ENCODE results near the gene COMP. TPM values are rescaled to one million over a fixed set of nuclear protein-coding genes. Genes with fewer than 3 reads are reported as not detected.
"Not testable (repeated sequence)": the region's sequence is repeated elsewhere in the genome, so short reads cannot be mapped to it uniquely, and the experiment has no call there.

Gene COMP
- total RNA-seq, 4 donors from 2014 or later, result 1.3 to 8.0 (median 5.3) TPM; not detected in 1

DNA sequence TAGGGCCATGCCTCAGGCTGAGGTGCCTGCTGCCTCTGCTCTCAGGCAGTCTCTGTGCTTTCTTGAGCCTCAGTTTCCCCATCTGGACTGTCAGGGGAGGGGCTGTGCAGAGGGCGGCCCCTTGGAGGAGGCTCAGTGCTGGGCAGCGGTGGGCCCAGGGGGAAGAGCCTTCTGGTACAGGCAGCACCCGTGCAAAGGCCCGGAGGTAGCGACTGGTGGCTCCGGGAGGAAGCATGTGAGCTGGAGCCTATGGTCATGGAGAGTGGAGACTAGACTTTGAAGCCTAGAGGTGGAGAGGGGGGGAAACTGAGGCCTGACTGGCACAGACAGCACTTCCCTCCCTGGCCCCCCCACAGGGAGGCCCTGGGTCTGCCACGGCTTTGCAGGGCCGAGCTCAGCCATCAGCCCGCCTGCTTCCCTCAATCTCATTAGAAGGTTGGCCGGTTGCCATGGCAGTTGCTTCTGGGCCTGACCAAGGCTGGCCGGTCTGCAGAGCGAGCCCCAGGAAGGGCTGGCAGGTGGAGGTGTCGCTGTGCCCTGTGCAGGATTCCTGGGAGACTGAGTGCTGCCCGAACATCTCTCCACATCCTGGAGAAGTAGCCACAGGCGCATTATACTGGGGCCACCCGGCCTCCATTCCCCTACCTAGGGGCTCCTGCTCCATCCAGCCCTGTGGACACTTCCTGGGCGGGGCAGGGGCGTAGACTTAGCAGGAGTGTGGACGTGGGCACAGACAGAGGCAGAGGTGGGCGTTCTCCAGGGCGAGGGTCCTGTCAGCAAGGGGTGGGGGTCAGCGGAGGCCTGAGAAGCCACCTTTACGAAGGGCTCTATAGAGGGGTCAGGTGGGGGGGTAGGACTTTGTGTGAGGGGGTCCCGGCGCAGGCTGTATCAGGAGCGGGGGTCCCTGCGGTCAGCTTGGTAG is 54.4 kb downstream of the COMP start:
- TF ChIP-seq, protein P1, sequence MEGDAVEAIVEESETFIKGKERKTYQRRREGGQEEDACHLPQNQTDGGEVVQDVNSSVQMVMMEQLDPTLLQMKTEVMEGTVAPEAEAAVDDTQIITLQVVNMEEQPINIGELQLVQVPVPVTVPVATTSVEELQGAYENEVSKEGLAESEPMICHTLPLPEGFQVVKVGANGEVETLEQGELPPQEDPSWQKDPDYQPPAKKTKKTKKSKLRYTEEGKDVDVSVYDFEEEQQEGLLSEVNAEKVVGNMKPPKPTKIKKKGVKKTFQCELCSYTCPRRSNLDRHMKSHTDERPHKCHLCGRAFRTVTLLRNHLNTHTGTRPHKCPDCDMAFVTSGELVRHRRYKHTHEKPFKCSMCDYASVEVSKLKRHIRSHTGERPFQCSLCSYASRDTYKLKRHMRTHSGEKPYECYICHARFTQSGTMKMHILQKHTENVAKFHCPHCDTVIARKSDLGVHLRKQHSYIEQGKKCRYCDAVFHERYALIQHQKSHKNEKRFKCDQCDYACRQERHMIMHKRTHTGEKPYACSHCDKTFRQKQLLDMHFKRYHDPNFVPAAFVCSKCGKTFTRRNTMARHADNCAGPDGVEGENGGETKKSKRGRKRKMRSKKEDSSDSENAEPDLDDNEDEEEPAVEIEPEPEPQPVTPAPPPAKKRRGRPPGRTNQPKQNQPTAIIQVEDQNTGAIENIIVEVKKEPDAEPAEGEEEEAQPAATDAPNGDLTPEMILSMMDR (IDR thresholded peaks at IDR 0.05), result no peak
- no peak for TF ChIP-seq POLR2A (IDR thresholded peaks at IDR 0.05)
- intact Hi-C loops (cut with DNase I), result no loop called here
- Histone ChIP-seq H3K36me3 (no peaks in the 10 kb centered on the region), H3K4me1 (peaks cover 0 to 26% (median 8%) of the 10 kb centered on the region in 3 donors), H3K27me3 (no peaks in the 10 kb centered on the region), H3K9me3 (no peaks in the 10 kb centered on the region), H3K27ac (no peak overlapping the region), H3K4me3 (no peak overlapping the region)
- DNase-seq, result no peak
- 84 to 85% methylated on average over 9 to 11 of the region's 27 CpGs for WGBS, 2 donors

- TF ChIP-seq, protein P1 (IDR thresholded peaks at IDR 0.05), result no peak
- TF ChIP-seq POLR2A (IDR thresholded peaks at IDR 0.05), result no peak
- peaks cover 0 to 18% (median 3%) of the 10 kb centered on the region in 3 donors for H3K4me1 ChIP-seq
- no peak for DNase-seq
- H3K4me3 ChIP-seq, result no peak overlapping the region
- intact Hi-C loops (cut with DNase I), result no loop called here
- 90% methylated on average over 2 to 3 of the region's 9 CpGs for WGBS, 2 donors
- H3K27ac ChIP-seq, result no peak overlapping the region
- no peaks in the 10 kb centered on the region for H3K27me3 ChIP-seq
- no peaks in the 10 kb centered on the region for H3K9me3 ChIP-seq
- no peaks in the 10 kb centered on the region for H3K36me3 ChIP-seq
These were observed 55.4 kb downstream of the COMP start for GRCh38 chr19:18735752-18736151.

DNA sequence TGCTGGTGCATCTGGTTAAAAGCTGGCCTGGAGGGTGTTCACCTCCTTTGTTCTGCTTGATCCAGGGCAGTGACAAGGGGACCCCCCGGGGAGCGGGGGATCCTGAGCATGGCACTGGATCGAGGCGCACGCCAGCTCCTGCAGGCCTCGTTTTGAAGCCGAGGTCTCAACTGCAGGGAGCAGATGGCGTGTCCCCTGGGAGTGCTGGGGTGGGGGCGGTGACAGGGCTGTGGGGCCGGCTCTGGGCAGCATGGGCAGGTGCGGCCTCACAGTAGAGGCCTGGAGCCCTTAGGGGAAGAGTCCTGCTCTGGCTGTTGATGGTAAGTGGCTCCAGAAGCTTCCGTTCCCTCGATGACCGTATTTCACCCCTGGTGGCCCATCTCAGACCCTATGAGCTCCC is 55.8 kb downstream of the COMP start:
- H3K4me1 ChIP-seq, result peaks cover 0 to 18% (median 3%) of the 10 kb centered on the region in 3 donors
- TF ChIP-seq, protein P1 (IDR thresholded peaks at IDR 0.05), result no peak
- TF ChIP-seq POLR2A (IDR thresholded peaks at IDR 0.05), result no peak
- intact Hi-C loops (cut with DNase I), result no loop called here
- H3K4me3 ChIP-seq, result no peak overlapping the region
- no peak overlapping the region for H3K27ac ChIP-seq
- no peaks in the 10 kb centered on the region for H3K27me3 ChIP-seq
- H3K9me3 ChIP-seq, result no peaks in the 10 kb centered on the region
- 82 to 94% methylated on average over 4 to 13 of the region's 14 CpGs for WGBS, 2 donors
- DNase-seq, result no peak
- H3K36me3 ChIP-seq, result no peaks in the 10 kb centered on the region

GRCh38 chr19:18733762-18734332 is 57.3 kb downstream of the COMP start:
- H3K27ac ChIP-seq; intact Hi-C loops (cut with DNase I); DNase-seq; H3K27me3 ChIP-seq; H3K4me3 ChIP-seq; H3K9me3 ChIP-seq; H3K36me3 ChIP-seq: not testable (repeated sequence)
- 79 to 91% methylated on average over 4 to 7 of the region's 11 CpGs for WGBS, 2 donors
- peaks cover 0 to 18% (median 3%) of the 10 kb centered on the region in 3 donors for H3K4me1 ChIP-seq

GRCh38 chr19:18733196-18733647 is 57.9 kb downstream of the COMP start:
- H3K4me3 ChIP-seq, result no peak overlapping the region
- DNase-seq, result no peak
- 50 to 73% methylated on average over 5 to 8 of the region's 11 CpGs for WGBS, 2 donors
- no peaks in the 10 kb centered on the region for H3K36me3 ChIP-seq
- H3K4me1 ChIP-seq, result peaks cover 0 to 18% (median 3%) of the 10 kb centered on the region in 3 donors
- no peaks in the 10 kb centered on the region for H3K27me3 ChIP-seq
- H3K27ac ChIP-seq, result no peak overlapping the region
- TF ChIP-seq POLR2A (IDR thresholded peaks at IDR 0.05), result no peak
- TF ChIP-seq, protein P1 (IDR thresholded peaks at IDR 0.05), result no peak
- H3K9me3 ChIP-seq, result no peaks in the 10 kb centered on the region
- intact Hi-C loops (cut with DNase I), result no loop called here

Other genes starting within 250 kb of the COMP start
- 100 to 1,000 TPM; 132 to 273 (median 247) TPM for gene FKBP8, start 247.7 kb downstream of the COMP start, total RNA-seq
- gene KXD1, start 233.4 kb downstream of the COMP start, total RNA-seq, result 100 to 1,000 TPM in 1 of 4 donors, 10 to 100 TPM in 3; 65.5 to 104 (median 83.5) TPM
- gene UBA52, start 219.4 kb downstream of the COMP start, total RNA-seq, result 100 to 1,000 TPM; 445 to 799 (median 753) TPM
- gene REX1BD, start 202.5 kb downstream of the COMP start, total RNA-seq, result 10 to 100 TPM; 46.8 to 69.0 (median 56.6) TPM
- gene CRLF1, start 184.5 kb downstream of the COMP start, total RNA-seq, result 10 to 100 TPM; 13.2 to 82.6 (median 19.3) TPM
- gene TMEM59L, start 178.4 kb downstream of the COMP start, total RNA-seq, result 1 to 10 TPM in 1 of 4 donors, under 1 TPM in 1, not detected in 2; 0.18 to 2.7 TPM
- gene KLHL26, start 154.3 kb downstream of the COMP start, total RNA-seq, result 1 to 10 TPM; 1.6 to 6.6 (median 3.4) TPM
- gene CRTC1, start 107.6 kb downstream of the COMP start, total RNA-seq, result 1 to 10 TPM; 1.8 to 3.6 (median 2.1) TPM
- gene UPF1, start 40.7 kb upstream of the COMP start, total RNA-seq, result 10 to 100 TPM; 31.6 to 69.7 (median 55.6) TPM
- under 1 TPM in 1 of 4 donors, not detected in 3; 0.76 TPM for gene CERS1, start 104.9 kb upstream of the COMP start, total RNA-seq
- 100 to 1,000 TPM; 170 to 245 (median 224) TPM for gene COPE, start 128.1 kb upstream of the COMP start, total RNA-seq
- 10 to 100 TPM; 47.0 to 80.7 (median 60.6) TPM for gene DDX49, start 128.4 kb upstream of the COMP start, total RNA-seq
- 10 to 100 TPM; 10.7 to 29.5 (median 18.6) TPM for gene HOMER3, start 149.9 kb upstream of the COMP start, total RNA-seq
- gene SUGP2, start 242.2 kb upstream of the COMP start, total RNA-seq, result 10 to 100 TPM; 16.7 to 36.2 (median 21.5) TPM
- gene ARMC6, start 242.3 kb upstream of the COMP start, total RNA-seq, result 10 to 100 TPM; 28.3 to 32.0 (median 28.7) TPM

All from esophagus squamous epithelium (tissue), 5 donors.